DOHH2 (cell line): ENCODE data around the gene NSMF.
"Not testable (repeated sequence)": the region's sequence is repeated elsewhere in the genome, so short reads cannot be mapped to it uniquely, and the experiment has no call there.

Source experiments
- H3F3A ChIP-seq: fragments of 200-600 bp; sonication (generic), shearing (Covaris generic); 2 replicates; pipeline ENCODE4 v1.6.0; 2016; ENCODE audit warnings: antibody characterized with exemption, mild to moderate bottlenecking; ENCODE audit not compliant: control insufficient read depth, insufficient read depth
- H3K27ac ChIP-seq: fragments of 200-600 bp; sonication (generic); 2 replicates; pipeline ENCODE4 v1.5.1; 2014; ENCODE audit warnings: low read depth, mild to moderate bottlenecking, low read length, moderate library complexity
- H3K27me3 ChIP-seq: fragments of 200-600 bp; sonication (generic); 2 replicates; pipeline ENCODE4 v1.6.1; 2014; ENCODE audit warnings: mild to moderate bottlenecking, low read length, mixed read lengths; ENCODE audit not compliant: control insufficient read depth
- H3K36me3 ChIP-seq: fragments of 200-600 bp; sonication (generic); 2 replicates; pipeline ENCODE4 v1.6.1; 2014; ENCODE audit warnings: mild to moderate bottlenecking, low read length, moderate library complexity, mixed read lengths; ENCODE audit not compliant: control insufficient read depth
- H3K4me1 ChIP-seq: fragments of 200-600 bp; sonication (generic); 2 replicates; pipeline ENCODE4 v1.6.1; 2014; ENCODE audit warnings: mild to moderate bottlenecking, low read length, mixed read lengths; ENCODE audit not compliant: control insufficient read depth
- H3K4me2 ChIP-seq: fragments of 200-600 bp; sonication (generic); 2 replicates; pipeline ENCODE4 v1.6.0; 2014; ENCODE audit warnings: mild to moderate bottlenecking, low read length, moderate library complexity
- H3K4me3 ChIP-seq: fragments of 200-600 bp; sonication (generic); 2 replicates; pipeline ENCODE4 v1.5.1; 2014; ENCODE audit warnings: mild to moderate bottlenecking, low read length, mixed read lengths
- H3K79me2 ChIP-seq: fragments of 200-600 bp; sonication (generic); 2 replicates; pipeline ENCODE4 v1.6.1; 2014; ENCODE audit warnings: mild to moderate bottlenecking, low read length, mixed read lengths; ENCODE audit not compliant: control insufficient read depth
- H3K9me2 ChIP-seq: fragments of 200-600 bp; sonication (generic); replicated peaks from 2 replicates; pipeline ENCODE4 v1.6.1; 2014; ENCODE audit warnings: mild to moderate bottlenecking, low read length, mixed read lengths; ENCODE audit not compliant: control insufficient read depth
- H3K9me3 ChIP-seq: fragments of 200-600 bp; sonication (generic); 2 replicates; pipeline ENCODE4 v1.6.1; 2014; ENCODE audit warnings: antibody characterized with exemption, low read length, mixed read lengths; ENCODE audit not compliant: control insufficient read depth, insufficient read depth
- H4K20me1 ChIP-seq: fragments of 200-600 bp; sonication (generic); 2 replicates; pipeline ENCODE4 v1.6.0; 2014; ENCODE audit warnings: low read depth, mild to moderate bottlenecking, antibody characterized with exemption, low read length, moderate library complexity; ENCODE audit not compliant: control insufficient read depth, insufficient read depth
- EZH2phosphoT487 ChIP-seq: fragments of 200-600 bp; sonication (generic); IDR thresholded peaks from 2 replicates; pipeline ENCODE4 v1.6.1; 2017; ENCODE audit warnings: borderline replicate concordance, mild to moderate bottlenecking, antibody characterized with exemption, low read length, moderate library complexity, mixed read lengths
- TF ChIP-seq, protein P1 (sequence below): fragments of 200-600 bp; sonication (generic); IDR thresholded peaks from one replicate; pipeline ENCODE4 v1.5.1; 2014; ENCODE audit warnings: antibody characterized with exemption, mild to moderate bottlenecking, low read depth, low read length; ENCODE audit not compliant: poor library complexity, severe bottlenecking

Gene NSMF

DNA sequence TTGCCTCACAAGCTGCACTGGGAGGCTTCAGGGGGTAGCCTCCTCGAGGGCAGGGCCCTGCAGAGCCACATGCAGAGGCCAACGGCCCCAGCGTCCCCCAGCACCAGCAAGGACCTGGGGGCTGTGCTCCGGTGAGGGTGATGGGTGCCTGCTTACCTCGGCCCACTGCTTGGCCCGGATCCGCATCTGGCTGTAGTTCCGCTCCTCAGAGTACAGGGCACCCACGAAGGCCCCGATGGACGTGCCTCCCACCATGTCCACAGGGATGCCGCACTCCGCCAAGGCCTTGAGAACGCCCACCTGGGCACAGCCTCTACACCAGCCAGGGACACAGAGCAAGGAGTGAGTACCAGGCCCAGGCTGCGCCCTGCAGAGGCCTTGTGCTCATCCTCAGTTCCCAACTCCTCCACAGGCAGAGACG, 8.0 kb upstream of the NSMF start:
- Histone ChIP-seq H3K4me3 (no peak overlapping the region), H3F3A (no peaks in the 10 kb centered on the region; the same call in 1 of the 2 replicates), H3K4me1 (peaks cover 16% of the 10 kb centered on the region), H3K36me3 (no peaks in the 10 kb centered on the region), H3K9me2 (no peaks in the 10 kb centered on the region), H3K4me2 (no peak overlapping the region), H4K20me1 (no peaks in the 10 kb centered on the region), H3K79me2 (no peaks in the 10 kb centered on the region), H3K27ac (no peak overlapping the region), H3K27me3 (no peaks in the 10 kb centered on the region), H3K9me3 (no peaks in the 10 kb centered on the region)
- no peak for TF ChIP-seq EZH2phosphoT487
- TF ChIP-seq, protein P1, sequence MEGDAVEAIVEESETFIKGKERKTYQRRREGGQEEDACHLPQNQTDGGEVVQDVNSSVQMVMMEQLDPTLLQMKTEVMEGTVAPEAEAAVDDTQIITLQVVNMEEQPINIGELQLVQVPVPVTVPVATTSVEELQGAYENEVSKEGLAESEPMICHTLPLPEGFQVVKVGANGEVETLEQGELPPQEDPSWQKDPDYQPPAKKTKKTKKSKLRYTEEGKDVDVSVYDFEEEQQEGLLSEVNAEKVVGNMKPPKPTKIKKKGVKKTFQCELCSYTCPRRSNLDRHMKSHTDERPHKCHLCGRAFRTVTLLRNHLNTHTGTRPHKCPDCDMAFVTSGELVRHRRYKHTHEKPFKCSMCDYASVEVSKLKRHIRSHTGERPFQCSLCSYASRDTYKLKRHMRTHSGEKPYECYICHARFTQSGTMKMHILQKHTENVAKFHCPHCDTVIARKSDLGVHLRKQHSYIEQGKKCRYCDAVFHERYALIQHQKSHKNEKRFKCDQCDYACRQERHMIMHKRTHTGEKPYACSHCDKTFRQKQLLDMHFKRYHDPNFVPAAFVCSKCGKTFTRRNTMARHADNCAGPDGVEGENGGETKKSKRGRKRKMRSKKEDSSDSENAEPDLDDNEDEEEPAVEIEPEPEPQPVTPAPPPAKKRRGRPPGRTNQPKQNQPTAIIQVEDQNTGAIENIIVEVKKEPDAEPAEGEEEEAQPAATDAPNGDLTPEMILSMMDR, result no peak

DNA sequence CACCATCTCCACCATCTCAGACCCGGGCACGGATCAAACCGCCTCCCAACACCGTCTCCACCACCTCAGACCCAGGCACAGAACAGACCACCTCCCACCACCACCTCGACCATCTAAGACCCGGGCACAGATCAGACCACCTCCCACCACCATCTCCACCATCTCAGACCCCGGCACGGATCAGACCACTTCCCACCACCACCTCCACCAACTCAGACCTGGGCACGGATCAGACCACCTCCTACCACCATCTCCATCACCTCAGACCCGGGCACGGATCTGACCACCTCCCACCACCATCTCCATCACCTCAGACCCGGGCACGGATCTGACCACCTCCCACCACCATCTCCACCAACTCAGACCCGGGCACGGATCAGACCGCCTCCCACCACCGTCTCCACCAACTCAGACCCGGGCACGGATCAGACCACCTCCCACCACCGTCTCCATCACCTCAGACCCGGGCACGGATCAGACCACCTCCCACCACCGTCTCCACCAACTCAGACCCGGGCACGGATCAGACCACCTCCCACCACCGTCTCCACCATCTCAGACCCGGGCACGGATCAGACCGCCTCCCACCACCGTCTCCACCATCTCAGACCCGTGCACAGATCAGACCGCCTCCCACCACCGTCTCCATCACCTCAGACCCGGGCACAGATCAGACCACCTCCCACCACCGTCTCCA, 7.4 kb upstream of the NSMF start:
- H3K9me3 ChIP-seq, H3K9me2 ChIP-seq, H3F3A ChIP-seq, H3K36me3 ChIP-seq, H3K4me2 ChIP-seq, H4K20me1 ChIP-seq, H3K4me3 ChIP-seq, H3K79me2 ChIP-seq, H3K27me3 ChIP-seq, H3K27ac ChIP-seq: not testable (repeated sequence)
- peaks cover 20% of the 10 kb centered on the region for H3K4me1 ChIP-seq

DNA sequence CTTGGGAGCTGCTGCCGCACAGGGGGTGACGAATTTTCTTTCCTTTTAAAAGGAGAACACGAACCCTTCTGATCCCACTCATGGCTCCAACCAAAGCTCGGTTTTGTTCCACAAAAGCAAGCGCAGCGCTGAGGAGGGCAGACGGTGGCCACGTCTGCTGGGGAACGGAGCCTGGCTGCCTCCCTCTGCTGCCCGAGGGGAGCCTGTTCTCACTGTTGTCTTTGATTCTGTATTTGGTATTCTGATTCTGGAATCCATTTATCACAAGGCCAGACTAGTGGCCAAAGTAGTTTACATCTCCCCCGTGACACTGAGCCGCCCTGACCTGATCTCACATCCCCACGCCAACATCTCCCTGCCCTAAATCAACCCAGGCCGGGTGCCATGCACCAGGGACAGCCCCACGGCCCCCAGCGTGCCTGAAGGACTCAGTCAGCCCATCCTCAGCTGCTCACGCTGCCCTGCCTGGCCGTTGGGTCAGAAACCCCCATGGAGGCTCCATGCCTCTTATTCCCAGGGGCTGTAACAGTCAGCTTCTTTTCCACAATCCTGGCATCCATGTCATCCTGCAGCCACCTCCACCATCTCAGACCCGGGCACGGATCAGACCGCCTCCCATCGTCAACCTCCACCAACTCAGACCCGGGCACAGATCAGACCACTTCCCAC, 6.7 kb upstream of the NSMF start:
- no peaks in the 10 kb centered on the region for H3K9me2 ChIP-seq
- TF ChIP-seq, protein P1, result no peak
- TF ChIP-seq EZH2phosphoT487, result no peak

More for the DNA sequence above, 6.7 kb upstream of the NSMF start:
- H3K36me3 ChIP-seq, result no peaks in the 10 kb centered on the region
- H3K27me3 ChIP-seq, result no peaks in the 10 kb centered on the region
- no peaks in the 10 kb centered on the region; the same call in 1 of the 2 replicates for H3F3A ChIP-seq
- H4K20me1 ChIP-seq, result no peaks in the 10 kb centered on the region
- H3K4me1 ChIP-seq, result peaks cover 27% of the 10 kb centered on the region
- no peak overlapping the region for H3K27ac ChIP-seq
- no peak overlapping the region for H3K4me3 ChIP-seq
- H3K79me2 ChIP-seq, result no peaks in the 10 kb centered on the region
- no peaks in the 10 kb centered on the region for H3K9me3 ChIP-seq
- no peak overlapping the region for H3K4me2 ChIP-seq
